GM06990 (cell line): ENCODE data around the gene ARID1B.

Source experiments
- DNase-seq: peaks from one replicate; pipeline ENCODE4 v3.0.0-alpha.2; 2011; ENCODE audit not compliant: insufficient read length; ENCODE audit errors: extremely low read depth
- H3K27me3 ChIP-seq: replicated peaks from 2 replicates; pipeline ENCODE4 v1.6.0; 2011; ENCODE audit warnings: low read length; ENCODE audit not compliant: control insufficient read depth, insufficient read depth
- H3K36me3 ChIP-seq: 2 replicates; pipeline ENCODE4 v1.5.1; 2011; ENCODE audit warnings: low read length; ENCODE audit not compliant: control insufficient read depth, insufficient read depth
- H3K4me3 ChIP-seq: replicated peaks from 2 replicates; pipeline ENCODE4 v1.5.1; 2011; ENCODE audit warnings: low read depth, mild to moderate bottlenecking, control low read depth, low read length
- TF ChIP-seq, protein P1 (sequence below): IDR thresholded peaks from 2 replicates; pipeline ENCODE4 v1.5.1; 2011; ENCODE audit warnings: low read length, control low read depth, mild to moderate bottlenecking, inconsistent platforms; ENCODE audit not compliant: insufficient read depth, poor library complexity, severe bottlenecking

Gene ARID1B

DNA sequence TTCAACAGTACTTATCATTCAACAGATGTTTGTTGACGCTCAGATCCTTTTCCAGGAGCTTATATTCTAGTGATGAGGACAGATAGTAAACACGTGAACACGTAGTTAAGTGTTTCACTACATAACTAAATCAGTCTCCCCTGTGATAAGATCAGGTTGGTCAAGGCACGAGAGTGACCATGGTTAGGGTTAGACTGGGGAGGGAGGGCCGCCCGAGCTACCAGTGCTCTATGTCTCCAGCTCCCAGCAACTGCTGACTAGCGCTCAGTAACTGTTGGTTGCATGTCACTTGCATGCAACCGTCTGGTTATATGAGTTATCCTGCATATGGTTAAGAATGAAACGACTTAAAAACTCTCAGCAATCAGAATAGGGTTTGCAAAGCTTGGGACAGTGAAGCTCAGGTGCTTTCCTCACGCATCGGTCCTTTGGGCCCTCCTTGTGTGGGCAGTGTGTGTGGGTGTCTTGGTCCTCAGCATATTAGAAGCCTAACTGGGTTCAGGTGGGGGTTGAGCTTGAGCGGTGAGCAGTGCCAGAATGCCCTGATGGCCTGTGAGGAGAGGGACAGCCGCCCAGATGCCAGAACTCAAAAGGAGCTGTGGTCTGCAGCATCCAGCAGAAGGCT lies 120.8 kb downstream of the ARID1B start:
- no peaks in the 10 kb centered on the region for H3K27me3 ChIP-seq
- DNase-seq, result no peak
- no peaks in the 10 kb centered on the region; the same call in none of the 2 replicates for H3K36me3 ChIP-seq
- TF ChIP-seq, protein P1, sequence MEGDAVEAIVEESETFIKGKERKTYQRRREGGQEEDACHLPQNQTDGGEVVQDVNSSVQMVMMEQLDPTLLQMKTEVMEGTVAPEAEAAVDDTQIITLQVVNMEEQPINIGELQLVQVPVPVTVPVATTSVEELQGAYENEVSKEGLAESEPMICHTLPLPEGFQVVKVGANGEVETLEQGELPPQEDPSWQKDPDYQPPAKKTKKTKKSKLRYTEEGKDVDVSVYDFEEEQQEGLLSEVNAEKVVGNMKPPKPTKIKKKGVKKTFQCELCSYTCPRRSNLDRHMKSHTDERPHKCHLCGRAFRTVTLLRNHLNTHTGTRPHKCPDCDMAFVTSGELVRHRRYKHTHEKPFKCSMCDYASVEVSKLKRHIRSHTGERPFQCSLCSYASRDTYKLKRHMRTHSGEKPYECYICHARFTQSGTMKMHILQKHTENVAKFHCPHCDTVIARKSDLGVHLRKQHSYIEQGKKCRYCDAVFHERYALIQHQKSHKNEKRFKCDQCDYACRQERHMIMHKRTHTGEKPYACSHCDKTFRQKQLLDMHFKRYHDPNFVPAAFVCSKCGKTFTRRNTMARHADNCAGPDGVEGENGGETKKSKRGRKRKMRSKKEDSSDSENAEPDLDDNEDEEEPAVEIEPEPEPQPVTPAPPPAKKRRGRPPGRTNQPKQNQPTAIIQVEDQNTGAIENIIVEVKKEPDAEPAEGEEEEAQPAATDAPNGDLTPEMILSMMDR, result no peak
- no peak overlapping the region for H3K4me3 ChIP-seq

DNA sequence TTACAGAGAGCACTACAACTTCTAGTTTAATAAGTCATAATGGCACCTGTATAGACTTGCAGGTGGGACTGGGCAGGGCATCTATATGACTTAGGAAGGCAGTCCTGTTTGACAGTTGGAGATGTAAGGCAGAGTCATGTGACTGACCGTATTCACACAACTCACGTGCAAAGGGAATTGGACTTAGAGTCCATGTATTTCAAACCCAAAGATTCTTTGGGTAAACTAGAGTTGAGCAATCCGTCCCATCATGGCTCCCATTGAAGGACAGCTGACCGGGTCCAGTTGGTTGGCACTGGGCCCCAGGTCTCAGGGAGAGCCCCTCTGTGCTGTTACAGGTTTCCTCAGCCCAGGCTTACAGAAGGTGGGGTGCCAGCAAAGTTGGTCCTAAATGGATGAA lies 121.9 kb downstream of the ARID1B start:
- no peaks in the 10 kb centered on the region for H3K27me3 ChIP-seq
- TF ChIP-seq, protein P1, result no peak
- no peak for DNase-seq

GRCh38 chr6:156899532-156900135 lies 122.5 kb downstream of the ARID1B start:
- Histone ChIP-seq H3K4me3 (no peak overlapping the region), H3K36me3 (peaks cover 2% of the 10 kb centered on the region), H3K27me3 (no peaks in the 10 kb centered on the region)
- TF ChIP-seq, protein P1, result no peak
- DNase-seq, result no peak

More for the DNA sequence above, 121.9 kb downstream of the ARID1B start:
- H3K4me3 ChIP-seq, result no peak overlapping the region
- no peaks in the 10 kb centered on the region; the same call in none of the 2 replicates for H3K36me3 ChIP-seq

GRCh38 chr6:156900292-156900691 lies 123.1 kb downstream of the ARID1B start:
- H3K4me3 ChIP-seq, result no peak overlapping the region
- TF ChIP-seq, protein P1, result no peak
- H3K36me3 ChIP-seq, result peaks cover 2% of the 10 kb centered on the region
- no peak for DNase-seq
- no peaks in the 10 kb centered on the region for H3K27me3 ChIP-seq

GRCh38 chr6:156901309-156902019 lies 124.3 kb downstream of the ARID1B start:
- TF ChIP-seq, protein P1, result no peak
- no peak overlapping the region for H3K4me3 ChIP-seq
- no peaks in the 10 kb centered on the region for H3K27me3 ChIP-seq
- H3K36me3 ChIP-seq, result peaks cover 2% of the 10 kb centered on the region
- no peak for DNase-seq
